IMR-90 (cell line): Measurements from ENCODE around the gene CELF5. TPM values are rescaled to one million over a fixed set of nuclear protein-coding genes. Genes with fewer than 3 reads are reported as not detected.

Experiments used
- ATAC-seq: fragments of 200-7000 bp; cut with Tn5 transposase; 2 replicates; pipeline ENCODE4 v1.9.1; 2020; ENCODE audit warnings: low read depth, mild to moderate bottlenecking, moderate library complexity
- BruUV-seq: library from RNA; stranded (reverse); fragments of 400-500 nt; replicated peaks from 2 replicates; lab custom pipeline; 2021; lab: Mats Ljungman, UMichigan
- CTCF ChIA-PET: fragments of 300-600 bp; formaldehyde crosslinking; extraction: SDS; loops from one replicate; lab custom pipeline; 2021; ENCODE audit warnings: antibody characterized with exemption; lab: Yijun Ruan, JAX
- POLR2A ChIA-PET: fragments of 300-600 bp; sonication (Branson Sonifier 250); formaldehyde crosslinking; loops from one replicate; lab custom pipeline; 2022; ENCODE audit warnings: antibody characterized with exemption; ENCODE audit not compliant: unreplicated experiment; lab: Charles Lee
- DNase-seq: peaks from one replicate; pipeline ENCODE4 v3.0.0; 2013
- H2AFZ ChIP-seq: replicated peaks from 2 replicates; pipeline ENCODE3; 2013; ENCODE audit warnings: low read length, mild to moderate bottlenecking; ENCODE audit not compliant: poor library complexity
- H2AK5ac ChIP-seq: 2 replicates; pipeline ENCODE4 v1.6.1; 2013; ENCODE audit warnings: low read depth, low read length, inconsistent platforms
- H2AK9ac ChIP-seq: replicated peaks from 2 replicates; pipeline ENCODE3; 2013; ENCODE audit warnings: mild to moderate bottlenecking, low read depth, low read length, moderate library complexity; ENCODE audit not compliant: poor library complexity
- H2BK120ac ChIP-seq: 2 replicates; pipeline ENCODE4 v1.6.1; 2013; ENCODE audit warnings: low read depth, low read length, inconsistent platforms
- H2BK15ac ChIP-seq: 3 replicates; pipeline ENCODE4 v1.6.1; 2013; ENCODE audit warnings: low read depth, low read length, inconsistent platforms
- H2BK20ac ChIP-seq: 2 replicates; pipeline ENCODE4 v1.6.1; 2013; ENCODE audit warnings: low read depth, mild to moderate bottlenecking, inconsistent platforms, low read length, moderate library complexity
- H2BK5ac ChIP-seq: 2 replicates; pipeline ENCODE4 v1.6.1; 2013; ENCODE audit warnings: mild to moderate bottlenecking, low read depth, low read length, inconsistent platforms; ENCODE audit not compliant: poor library complexity, severe bottlenecking
- H3K14ac ChIP-seq: replicated peaks from 2 replicates; pipeline ENCODE4 v1.6.1; 2013; ENCODE audit warnings: low read depth, low read length, inconsistent platforms
- H3K18ac ChIP-seq: 2 replicates; pipeline ENCODE4 v1.6.1; 2013; ENCODE audit warnings: low read depth, low read length, control low read depth
- H3K23ac ChIP-seq: 2 replicates; pipeline ENCODE4 v1.6.1; 2013; ENCODE audit warnings: low read depth, low read length, inconsistent platforms
- H3K27ac ChIP-seq: 2 replicates; pipeline ENCODE4 v1.5.1; 2013; ENCODE audit warnings: mild to moderate bottlenecking, control low read depth, low read length; ENCODE audit not compliant: insufficient read depth
- H3K27me3 ChIP-seq: 2 replicates; pipeline ENCODE4 v1.6.1; 2013; ENCODE audit warnings: low read length; ENCODE audit not compliant: control insufficient read depth, insufficient read depth
- H3K36me3 ChIP-seq: 2 replicates; pipeline ENCODE4 v1.6.1; 2013; ENCODE audit warnings: low read length, mixed read lengths; ENCODE audit not compliant: control insufficient read depth, insufficient read depth
- H3K4ac ChIP-seq: 2 replicates; pipeline ENCODE4 v1.6.1; 2013; ENCODE audit warnings: low read depth, low read length, inconsistent platforms
- H3K4me1 ChIP-seq: 2 replicates; pipeline ENCODE4 v1.6.1; 2013; ENCODE audit warnings: low read length, mixed read lengths; ENCODE audit not compliant: control insufficient read depth, insufficient read depth
- H3K4me2 ChIP-seq: 2 replicates; pipeline ENCODE4 v1.6.1; 2013; ENCODE audit warnings: low read depth, mild to moderate bottlenecking, control low read depth, low read length, moderate library complexity
- H3K4me3 ChIP-seq: 2 replicates; pipeline ENCODE4 v1.5.1; 2013; ENCODE audit warnings: low read depth, mild to moderate bottlenecking, control low read depth, low read length, moderate library complexity; ENCODE audit not compliant: insufficient read depth
- H3K56ac ChIP-seq: 2 replicates; pipeline ENCODE4 v1.6.1; 2013; ENCODE audit warnings: low read length, inconsistent platforms; ENCODE audit not compliant: insufficient read depth; ENCODE audit errors: extremely low read depth
- H3K79me1 ChIP-seq, 2 experiments: 2 replicates each; pipeline ENCODE4 v1.6.1; 2013; ENCODE audit warnings: low read length in 2 of 2, inconsistent platforms in 1 of 2, low read depth in 1 of 2
- H3K9ac ChIP-seq: 2 replicates; pipeline ENCODE4 v1.6.1; 2013; ENCODE audit warnings: low read depth, low read length, control low read depth
- H3K9me1 ChIP-seq: 2 replicates; pipeline ENCODE4 v1.6.1; 2013; ENCODE audit warnings: low read length, inconsistent platforms; ENCODE audit not compliant: insufficient read depth
- H3K9me3 ChIP-seq: 2 replicates; pipeline ENCODE4 v1.6.1; 2013; ENCODE audit warnings: low read length; ENCODE audit not compliant: control insufficient read depth, insufficient read depth
- H4K20me1 ChIP-seq: 2 replicates; pipeline ENCODE4 v1.6.1; 2013; ENCODE audit warnings: low read length, inconsistent platforms; ENCODE audit not compliant: insufficient read depth
- H4K5ac ChIP-seq: 2 replicates; pipeline ENCODE4 v1.6.1; 2013; ENCODE audit warnings: mild to moderate bottlenecking, low read depth, low read length, control low read depth
- H4K8ac ChIP-seq, 2 experiments: 2 replicates each; pipeline ENCODE4 v1.6.1; 2013; ENCODE audit warnings: low read depth in 2 of 2, low read length in 2 of 2, control low read depth in 1 of 2, inconsistent platforms in 1 of 2
- H4K91ac ChIP-seq: 2 replicates; pipeline ENCODE4 v1.6.1; 2013; ENCODE audit warnings: low read depth, low read length, inconsistent platforms; ENCODE audit not compliant: insufficient read depth
- CEBPB ChIP-seq: IDR thresholded peaks from 2 replicates; pipeline ENCODE4 v1.6.1; 2012; ENCODE audit warnings: low read depth, low read length, improper control_type of control experiment
- CTCF ChIP-seq: conservative IDR thresholded peaks from 2 replicates; pipeline ENCODE4 v1.5.1; 2012; ENCODE audit warnings: mild to moderate bottlenecking, low read depth, low read length, improper control_type of control experiment
- FOS ChIP-seq: fragments of 150-350 bp; IDR thresholded peaks from 2 replicates; pipeline ENCODE4 v1.6.1; 2016; ENCODE audit warnings: low read depth, low read length
- RFX5 ChIP-seq: IDR thresholded peaks from 2 replicates; pipeline ENCODE4 v1.8.0; 2012; ENCODE audit warnings: low read depth, mild to moderate bottlenecking, low read length, moderate library complexity
- WGBS, 2 experiments: methylation state at CpG; one replicate each; pipeline versions ENCODE4 v1.1.5 to v1.1.7; 2013; ENCODE audit warnings: missing lambda C conversion rate in 2 of 2; ENCODE audit not compliant: insufficient read length in 1 of 2; ENCODE audit errors: extremely low coverage in 2 of 2; 5-methylcytosine and 5-hydroxymethylcytosine counted together
- dilution Hi-C: fragments of 300-500 bp; cut with HindIII; formaldehyde crosslinking; loops from one replicate; pipeline ENCODE4 v1.14.3; 2018; ENCODE audit warnings: low sequenced_read_pairs; ENCODE audit not compliant: unreplicated experiment
- in situ Hi-C: fragments of 300-500 bp; cut with MboI; formaldehyde crosslinking; loops from 3 replicates; pipeline ENCODE4 v1.14.3; 2019; ENCODE audit warnings: low sequenced_read_pairs, inconsistent platforms, mixed read lengths
- intact Hi-C: fragments of 100-400 bp; cut with micrococcal nuclease; formaldehyde crosslinking; loops from 2 replicates; pipeline ENCODE4 v1.10.0; 2022
- polyA plus RNA-seq, 3 experiments: library from polyadenylated mRNA; depleted of rRNA; stranded (reverse); fragments of >200 nt; gene quantifications; 2 replicates each; pipeline ENCODE4 v1.2.3, GENCODE V29; 2012; ENCODE audit warnings: low replicate concordance in 1 of 3
- total RNA-seq: library from RNA; depleted of rRNA; stranded (reverse); fragments of >200 nt; gene quantifications from 2 replicates; pipeline ENCODE4 v1.2.3, GENCODE V29; 2012; rRNA removed
- TF ChIP-seq, protein P1 (sequence below): fragments of 150-350 bp; IDR thresholded peaks from 2 replicates; pipeline ENCODE4 v1.6.1; 2017; ENCODE audit warnings: mild to moderate bottlenecking, antibody characterized with exemption, low read length, low read depth

The CELF5 gene
- total and polyA plus RNA-seq, 2 of the 4 experiments (the other 2 are of a cell fraction): 0.02 TPM; not detected in 1

- Histone ChIP-seq H2AK5ac (peak overlapping the region; percentile 90; the same call in 1 of the 2 replicates), H3K4me1 (peaks cover 15% of the 10 kb centered on the region), H3K56ac (no peak overlapping the region), H2BK5ac (no peak overlapping the region), H3K23ac (no peak overlapping the region), H3K36me3 (no peaks in the 10 kb centered on the region), H4K91ac (peak overlapping the region; percentile 66; the same call in 1 of the 2 replicates), H3K18ac (no peak overlapping the region; the same call in 1 of the 2 replicates), H4K5ac (peak overlapping the region; percentile 33; the same call in 1 of the 2 replicates), H3K4ac (peak overlapping the region; percentile 56), H2AK9ac (peak overlapping the region; percentile 86), H3K4me2 (no peak overlapping the region), H3K27ac (no peak overlapping the region), H4K20me1 (no peaks in the 10 kb centered on the region), H3K9ac (no peak overlapping the region), H2BK120ac (peak overlapping the region; percentile 88), H3K27me3 (no peaks in the 10 kb centered on the region), H3K4me3 (no peak overlapping the region), H2AFZ (peak overlapping the region; percentile 95), H2BK15ac (peak overlapping the region; percentile 47; the same call in 1 of the 3 replicates), H4K8ac (peak overlapping the region; percentile 24 to 94; a peak in 2 of 4 replicates), H3K9me1 (0 out of 2 replicates have a peak, but pooled peaks cover 3% of the 10 kb centered on the region), H2BK20ac (peak overlapping the region; percentile 87), H3K9me3 (no peaks in the 10 kb centered on the region), H3K79me1 (no peaks in the 10 kb centered on the region), H3K14ac (peak overlapping the region; percentile 48; the same call in 1 of the 2 replicates)
- ATAC-seq (no peak), DNase-seq (no peak)
- POLR2A ChIA-PET: no interaction called here
- in situ Hi-C loops (no loop called here), intact Hi-C loops (no loop called here), dilution Hi-C loops (no loop called here)
- CTCF ChIA-PET: no interaction called here
- 71% methylated on average over 5 of the region's 15 CpGs; no CpG with 5 or more reads in 1 of the 2 experiments for WGBS, 2 experiments
- BruUV-seq: no TSS peak
- TF ChIP-seq CEBPB: no peak
- TF ChIP-seq FOS: no peak
- no peak for TF ChIP-seq CTCF
- TF ChIP-seq RFX5: no peak
- TF ChIP-seq, protein P1, sequence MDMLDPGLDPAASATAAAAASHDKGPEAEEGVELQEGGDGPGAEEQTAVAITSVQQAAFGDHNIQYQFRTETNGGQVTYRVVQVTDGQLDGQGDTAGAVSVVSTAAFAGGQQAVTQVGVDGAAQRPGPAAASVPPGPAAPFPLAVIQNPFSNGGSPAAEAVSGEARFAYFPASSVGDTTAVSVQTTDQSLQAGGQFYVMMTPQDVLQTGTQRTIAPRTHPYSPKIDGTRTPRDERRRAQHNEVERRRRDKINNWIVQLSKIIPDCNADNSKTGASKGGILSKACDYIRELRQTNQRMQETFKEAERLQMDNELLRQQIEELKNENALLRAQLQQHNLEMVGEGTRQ: no peak
Measured at GRCh38 chr19:3345850-3346460, 121.5 kb downstream of the CELF5 start.

Other genes starting within 250 kb of the CELF5 start
- under 0.01 and 0.28 TPM in 2 replicates for gene TLE6, start 247.1 kb upstream of the CELF5 start, total RNA-seq
- 0.17 TPM in 1 of 2 replicates, not detected in the other for gene TLE6, start 247.1 kb upstream of the CELF5 start, polyA plus RNA-seq (2012; rRNA removed)
- gene TLE2, start 195.4 kb upstream of the CELF5 start, total RNA-seq: under 0.01 and 0.28 TPM in 2 replicates
- gene TLE2, start 195.4 kb upstream of the CELF5 start, polyA plus RNA-seq (2012; rRNA removed): 0.41 and 0.72 TPM in 2 replicates
- gene TLE5, start 162.2 kb upstream of the CELF5 start, total RNA-seq: 119 and 121 TPM in 2 replicates
- gene TLE5, start 162.2 kb upstream of the CELF5 start, polyA plus RNA-seq (2012; rRNA removed): 407 and 444 TPM in 2 replicates
- 25.5 and 34.4 TPM in 2 replicates for gene GNA11, start 130.3 kb upstream of the CELF5 start, total RNA-seq
- 33.3 and 44.5 TPM in 2 replicates for gene GNA11, start 130.3 kb upstream of the CELF5 start, polyA plus RNA-seq (2012; rRNA removed)
- gene GNA15, start 88.6 kb upstream of the CELF5 start, total RNA-seq: 0.18 and 0.28 TPM in 2 replicates
- 0.04 TPM in 1 of 2 replicates, not detected in the other for gene GNA15, start 88.6 kb upstream of the CELF5 start, polyA plus RNA-seq (2012; rRNA removed)
- gene S1PR4, start 45.9 kb upstream of the CELF5 start, total RNA-seq: not detected in 2 replicates
- gene S1PR4, start 45.9 kb upstream of the CELF5 start, polyA plus RNA-seq (2012; rRNA removed): not detected in 2 replicates
- gene NCLN, start 38.7 kb upstream of the CELF5 start, total RNA-seq: 32.8 and 35.6 TPM in 2 replicates
- 90.8 and 95.4 TPM in 2 replicates for gene NCLN, start 38.7 kb upstream of the CELF5 start, polyA plus RNA-seq (2012; rRNA removed)
- 21.9 and 26.9 TPM in 2 replicates for gene NFIC, start 141.9 kb downstream of the CELF5 start, total RNA-seq
- 29.2 and 32.1 TPM in 2 replicates for gene NFIC, start 141.9 kb downstream of the CELF5 start, polyA plus RNA-seq (2012; rRNA removed)